Type B pancreatic cell (in vitro differentiated cells): ENCODE results near the gene HYAL1. TPM values are rescaled to one million over a fixed set of nuclear protein-coding genes. Genes with fewer than 3 reads are reported as not detected.

Experiments
- DNase-seq: peaks from one replicate; pipeline ENCODE4 v3.0.0; 2021; ENCODE audit warnings: mixed read lengths; ENCODE audit not compliant: unreplicated experiment; ENCODE audit errors: extremely low spot score
- H3K27ac Mint-ChIP-seq: 2 replicates; pipeline ENCODE4 v1.8.0; 2021; ENCODE audit warnings: mild to moderate bottlenecking, mixed read lengths
- H3K27me3 Mint-ChIP-seq: 2 replicates; pipeline ENCODE4 v1.8.0; 2021; ENCODE audit warnings: mixed read lengths
- H3K36me3 Mint-ChIP-seq: 2 replicates; pipeline ENCODE4 v1.8.0; 2021; ENCODE audit warnings: mixed read lengths
- H3K4me1 Mint-ChIP-seq: one replicate; pipeline ENCODE4 v1.8.0; 2021; ENCODE audit warnings: mixed read lengths; ENCODE audit not compliant: unreplicated experiment
- H3K4me3 Mint-ChIP-seq: 2 replicates; pipeline ENCODE4 v1.8.0; 2021; ENCODE audit warnings: mild to moderate bottlenecking, mixed read lengths
- H3K9me3 Mint-ChIP-seq: 2 replicates; pipeline ENCODE4 v1.8.0; 2021; ENCODE audit warnings: mixed read lengths
- CTCF ChIP-seq: fragments of 200-600 bp; sonication (generic); conservative IDR thresholded peaks from 2 replicates; pipeline ENCODE4 v1.5.0; 2021; ENCODE audit warnings: antibody characterized with exemption, mild to moderate bottlenecking
- total RNA-seq: library from RNA; stranded (reverse); gene quantifications from 2 replicates; pipeline ENCODE4 v1.2.1, GENCODE V29; 2021; ENCODE audit warnings: low replicate concordance

HYAL1 gene
- total RNA-seq, 1 donor from 2014 or later = 3.7 TPM

- Mint-ChIP-seq H3K9me3 (no peaks in the 10 kb centered on the region), H3K36me3 (no peaks in the 10 kb centered on the region), H3K4me3 (peak within 1 kb of the TSS; percentile 91), H3K27me3 (no peaks in the 10 kb centered on the region), H3K27ac (peak within 1 kb of the TSS; percentile 99), H3K4me1 (peaks cover 13% of the 10 kb centered on the region)
- no peak for TF ChIP-seq CTCF
- DNase-seq = peak; percentile 95
Measured at GRCh38 chr3:50292159-50293078, 11.0 kb downstream of the HYAL1 start, which contains the start of gene IFRD2. Gene IFRD2, minus strand, starts transcription at chr3:50292429. Its CDS starts 155 bp downstream, at chr3:50292274.

- DNase-seq = no peak
- Mint-ChIP-seq H3K4me1 (peaks cover 13% of the 10 kb centered on the region), H3K27me3 (no peaks in the 10 kb centered on the region), H3K4me3 (peak overlapping the region; percentile 44), H3K9me3 (no peaks in the 10 kb centered on the region), H3K27ac (no peak overlapping the region), H3K36me3 (no peaks in the 10 kb centered on the region)
- no peak for TF ChIP-seq CTCF
Measured at GRCh38 chr3:50290161-50290641, 13.2 kb downstream of the HYAL1 start.

- no peaks in the 10 kb centered on the region for H3K9me3 Mint-ChIP-seq
- H3K4me3 Mint-ChIP-seq = no peak overlapping the region
- no peaks in the 10 kb centered on the region for H3K36me3 Mint-ChIP-seq
Measured at GRCh38 chr3:50289130-50289529, 14.2 kb downstream of the HYAL1 start.

GRCh38 chr3:50288387-50289007 is 14.9 kb downstream of the HYAL1 start:
- Mint-ChIP-seq H3K27ac (no peak overlapping the region), H3K27me3 (no peaks in the 10 kb centered on the region), H3K9me3 (no peaks in the 10 kb centered on the region), H3K4me1 (peaks cover 13% of the 10 kb centered on the region), H3K36me3 (no peaks in the 10 kb centered on the region), H3K4me3 (no peak overlapping the region)
- no peak for TF ChIP-seq CTCF
- no peak for DNase-seq

More at GRCh38 chr3:50289130-50289529, 14.2 kb downstream of the HYAL1 start:
- Mint-ChIP-seq H3K27ac (no peak overlapping the region), H3K27me3 (no peaks in the 10 kb centered on the region), H3K4me1 (peaks cover 13% of the 10 kb centered on the region)
- no peak for DNase-seq
- no peak for TF ChIP-seq CTCF

- Mint-ChIP-seq H3K4me3 (no peak overlapping the region), H3K27me3 (no peaks in the 10 kb centered on the region), H3K4me1 (peaks cover 6% of the 10 kb centered on the region), H3K27ac (no peak overlapping the region), H3K9me3 (no peaks in the 10 kb centered on the region), H3K36me3 (no peaks in the 10 kb centered on the region)
- DNase-seq = no peak
- no peak for TF ChIP-seq CTCF
Measured at GRCh38 chr3:50287262-50287661, 16.1 kb downstream of the HYAL1 start.
